A549 (cell line): ENCODE measurements around the gene TACC2. TPM values are rescaled to one million over a fixed set of nuclear protein-coding genes. Genes with fewer than 3 reads are reported as not detected.
"Not testable (repeated sequence)": the region's sequence is repeated elsewhere in the genome, so short reads cannot be mapped to it uniquely, and the experiment has no call there.

ENCODE experiments used
- ATAC-seq, 2 experiments: fragments of 200-7000 bp in 1 of 2; fragments of >200 bp in 1 of 2; cut with Nextera tagmentation in 1 of 2; cut with Tn5 transposase in 1 of 2; 3 replicates each; pipeline versions ENCODE4 v1.8.0 to v1.9.1; 2018 to 2020; ENCODE audit warnings: mild to moderate bottlenecking in 1 of 2, moderate library complexity in 1 of 2
- CTCF ChIA-PET: fragments of 300-600 bp; sonication (Branson Sonifier 250); formaldehyde crosslinking; extraction: SDS; loops from one replicate; lab custom pipeline; 2021; ENCODE audit warnings: antibody characterized with exemption, inconsistent platforms; lab: Yijun Ruan, JAX
- POLR2A ChIA-PET: fragments of 350-600 bp; formaldehyde crosslinking; extraction: SDS; loops from one replicate; lab custom pipeline; 2021; ENCODE audit warnings: antibody characterized with exemption, inconsistent platforms; lab: Yijun Ruan, JAX
- DNase-seq, 2 experiments: peaks; one replicate each; pipeline versions ENCODE4 v3.0.0 to v3.0.0-alpha.2; 2011 to 2016; ENCODE audit warnings: low read depth in 1 of 2, low spot score in 1 of 2
- FAIRE-seq: peaks from 2 replicates; lab custom pipeline; 2011; peaks lifted over from hg19 to GRCh38; lab: Jason Lieb, UNC
- H3K27ac ChIP-seq, 2 experiments: fragments of >200 bp; sonication (Bioruptor Twin); formaldehyde crosslinking; 3 replicates each; pipeline ENCODE4 v1.5.1; 2016 to 2017
- H3K4me1 ChIP-seq: fragments of >200 bp; sonication (Bioruptor Twin); formaldehyde crosslinking; 3 replicates; pipeline ENCODE4 v1.6.1; 2016
- H3K4me2 ChIP-seq: fragments of >200 bp; sonication (Bioruptor Twin); formaldehyde crosslinking; 3 replicates; pipeline ENCODE4 v1.6.1; 2016
- H3K4me3 ChIP-seq: fragments of >200 bp; sonication (Bioruptor Twin); formaldehyde crosslinking; 3 replicates; pipeline ENCODE4 v1.5.1; 2016
- H3K9me3 ChIP-seq: fragments of >200 bp; sonication (Bioruptor Twin); formaldehyde crosslinking; 3 replicates; pipeline ENCODE4 v1.6.1; 2016
- BHLHE40 ChIP-seq: IDR thresholded peaks from 2 replicates; pipeline ENCODE4 v1.6.1; 2012; ENCODE audit warnings: low read depth, low read length, inconsistent platforms
- CBX2 ChIP-seq: fragments of 200-600 bp; sonication (generic); IDR thresholded peaks from 2 replicates; pipeline ENCODE4 v1.6.1; 2016; ENCODE audit warnings: low read depth, mild to moderate bottlenecking, borderline replicate concordance
- EP300 ChIP-seq, 2 experiments: fragments of >200 bp; sonication (Bioruptor Twin); formaldehyde crosslinking; IDR thresholded peaks; 2 replicates in 1 of 2; 3 replicates in 1 of 2; pipeline ENCODE4 v1.6.1; 2016 to 2017
- FOSL2 ChIP-seq, 2 experiments: fragments of 450-650 bp in 1 of 2; fragments of >200 bp in 1 of 2; sonication (Bioruptor Twin) in 1 of 2; formaldehyde crosslinking; IDR thresholded peaks; 2 replicates each; pipeline versions ENCODE4 v1.5.0 to v1.6.1; 2016 to 2020; ENCODE audit warnings: mild to moderate bottlenecking in 1 of 2, moderate library complexity in 1 of 2
- GATA3 ChIP-seq: IDR thresholded peaks from 2 replicates; pipeline ENCODE4 v1.6.1; 2012; ENCODE audit warnings: borderline replicate concordance
- HDAC2 ChIP-seq: fragments of 200-600 bp; sonication (generic); IDR thresholded peaks from 2 replicates; pipeline ENCODE4 v1.6.1; 2016
- HEYL ChIP-seq: fragments of 250-450 bp; sonication (Bioruptor Pico); IDR thresholded peaks from 2 replicates; pipeline ENCODE4 v1.8.0; 2021; ENCODE audit warnings: mild to moderate bottlenecking, moderate library complexity
- JUNB ChIP-seq: fragments of >200 bp; sonication (Bioruptor Twin); formaldehyde crosslinking; IDR thresholded peaks from 2 replicates; pipeline ENCODE4 v1.6.1; 2016
- MAFK ChIP-seq: fragments of 450-650 bp; IDR thresholded peaks from 2 replicates; pipeline ENCODE4 v1.6.1; 2014; ENCODE audit not compliant: partially characterized antibody
- MAZ ChIP-seq: fragments of 150-350 bp; IDR thresholded peaks from 2 replicates; pipeline ENCODE4 v1.6.1; 2014; ENCODE audit warnings: antibody characterized with exemption, low read depth, low read length, borderline replicate concordance
- MYC ChIP-seq: IDR thresholded peaks from 2 replicates; pipeline ENCODE4 v1.6.1; 2012; ENCODE audit warnings: mild to moderate bottlenecking, inconsistent platforms, low read length, improper control_type of control experiment, borderline replicate concordance
- NFE2L2 ChIP-seq: fragments of 150-350 bp; conservative IDR thresholded peaks from 2 replicates; pipeline ENCODE4 v1.6.1; 2014; ENCODE audit warnings: low read length
- NR3C1 ChIP-seq: fragments of >200 bp; sonication (Bioruptor Twin); formaldehyde crosslinking; IDR thresholded peaks from 3 replicates; pipeline ENCODE4 v1.6.1; 2017
- PHF8 ChIP-seq: fragments of 200-600 bp; sonication (generic); IDR thresholded peaks from 2 replicates; pipeline ENCODE4 v1.6.1; 2016; ENCODE audit warnings: low read depth, mild to moderate bottlenecking, antibody characterized with exemption, moderate library complexity, borderline replicate concordance
- POLR2A ChIP-seq: IDR thresholded peaks from 2 replicates; pipeline ENCODE4 v1.6.1; 2012; ENCODE audit warnings: mild to moderate bottlenecking, low read length
- POLR2AphosphoS2 ChIP-seq: conservative IDR thresholded peaks from 2 replicates; pipeline ENCODE4 v1.6.1; 2012; ENCODE audit warnings: low read length, improper control_type of control experiment, inconsistent platforms
- RAD21 ChIP-seq, 2 experiments: fragments of >200 bp in 1 of 2; sonication (Bioruptor Twin) in 1 of 2; formaldehyde crosslinking in 1 of 2; IDR thresholded peaks in 1 of 2; conservative IDR thresholded peaks in 1 of 2; 2 replicates in 1 of 2; 3 replicates in 1 of 2; pipeline ENCODE4 v1.6.1; 2012 to 2018; ENCODE audit warnings: inconsistent platforms in 1 of 2
- RARB ChIP-seq: fragments of 250-450 bp; sonication (Bioruptor Pico); IDR thresholded peaks from 2 replicates; pipeline ENCODE4 v1.8.0; 2021; ENCODE audit warnings: mild to moderate bottlenecking, moderate library complexity
- RFX5 ChIP-seq: fragments of 450-650 bp; IDR thresholded peaks from 2 replicates; pipeline ENCODE4 v1.7.1; 2014; ENCODE audit warnings: antibody characterized with exemption, mild to moderate bottlenecking, moderate library complexity
- RNF2 ChIP-seq: fragments of 200-600 bp; sonication (generic); IDR thresholded peaks from 2 replicates; pipeline ENCODE4 v1.6.1; 2016; ENCODE audit warnings: low read depth, mild to moderate bottlenecking, antibody characterized with exemption, moderate library complexity, borderline replicate concordance
- TP53 ChIP-seq: fragments of 250-450 bp; sonication (Bioruptor Pico); IDR thresholded peaks from 2 replicates; pipeline ENCODE4 v1.5.0; 2021; ENCODE audit warnings: mild to moderate bottlenecking, moderate library complexity
- ZFP36 ChIP-seq: fragments of 450-650 bp; IDR thresholded peaks from 2 replicates; pipeline ENCODE4 v1.6.1; 2014; ENCODE audit warnings: borderline replicate concordance; ENCODE audit not compliant: partially characterized antibody
- WGBS: methylation state at CpG from one replicate; pipeline ENCODE4 v1.1.6; 2017; ENCODE audit errors: missing lambda C conversion rate; 5-methylcytosine and 5-hydroxymethylcytosine counted together
- polyA plus RNA-seq, 4 experiments: library from polyadenylated mRNA; depleted of rRNA in 3 of 4; stranded (reverse); fragments of >200 nt; fragmentation: RNase III in 1 of 4; extraction: RNeasy Plus Mini Kit Qiagen cat#74134 plus additional on column Dnase treatment in 1 of 4; gene quantifications; 2 replicates in 3 of 4; 3 replicates in 1 of 4; pipeline ENCODE4 v1.2.3, GENCODE V29; 2011 to 2017
- TF ChIP-seq, protein P1 (sequence below): IDR thresholded peaks from 2 replicates; pipeline ENCODE4 v1.6.1; 2012
- TF ChIP-seq, protein P2 (sequence below): IDR thresholded peaks from 2 replicates; pipeline ENCODE4 v1.6.1; 2012; ENCODE audit warnings: low read depth, borderline replicate concordance
- TF ChIP-seq, protein P3 (sequence below): fragments of 450-650 bp; IDR thresholded peaks from 2 replicates; pipeline ENCODE4 v1.6.1; 2014; ENCODE audit warnings: antibody characterized with exemption

The TACC2 gene
- polyA plus RNA-seq, 2 of the 4 experiments (the other 2 are of a cell fraction) = 83.3 to 128 TPM

DNA sequence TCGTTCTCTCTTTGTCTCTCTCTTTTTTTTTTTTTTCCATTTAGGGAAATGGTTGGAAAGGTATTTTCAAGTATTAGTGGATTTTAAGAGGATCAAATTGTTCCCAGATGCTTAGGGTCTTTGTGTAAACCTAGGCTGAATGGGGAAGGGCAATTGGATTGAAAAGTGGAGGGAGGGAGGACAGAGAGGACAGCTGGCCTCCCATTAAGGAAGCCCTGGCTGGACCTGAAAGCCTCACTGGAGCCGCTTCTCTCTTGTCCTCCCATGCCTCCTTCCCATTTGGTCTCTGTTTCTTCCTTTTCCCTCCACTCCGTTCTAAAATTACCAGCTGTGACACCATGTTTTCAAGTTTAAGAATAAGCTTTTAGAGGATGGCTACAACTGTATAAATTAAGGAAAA lies 104.1 kb downstream of the TACC2 start (continued):
- TF ChIP-seq, protein P1, sequence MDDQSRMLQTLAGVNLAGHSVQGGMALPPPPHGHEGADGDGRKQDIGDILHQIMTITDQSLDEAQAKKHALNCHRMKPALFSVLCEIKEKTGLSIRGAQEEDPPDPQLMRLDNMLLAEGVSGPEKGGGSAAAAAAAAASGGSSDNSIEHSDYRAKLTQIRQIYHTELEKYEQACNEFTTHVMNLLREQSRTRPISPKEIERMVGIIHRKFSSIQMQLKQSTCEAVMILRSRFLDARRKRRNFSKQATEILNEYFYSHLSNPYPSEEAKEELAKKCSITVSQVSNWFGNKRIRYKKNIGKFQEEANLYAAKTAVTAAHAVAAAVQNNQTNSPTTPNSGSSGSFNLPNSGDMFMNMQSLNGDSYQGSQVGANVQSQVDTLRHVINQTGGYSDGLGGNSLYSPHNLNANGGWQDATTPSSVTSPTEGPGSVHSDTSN = no peak
- no peak for TF ChIP-seq RNF2
- TF ChIP-seq NR3C1 = no peak

DNA sequence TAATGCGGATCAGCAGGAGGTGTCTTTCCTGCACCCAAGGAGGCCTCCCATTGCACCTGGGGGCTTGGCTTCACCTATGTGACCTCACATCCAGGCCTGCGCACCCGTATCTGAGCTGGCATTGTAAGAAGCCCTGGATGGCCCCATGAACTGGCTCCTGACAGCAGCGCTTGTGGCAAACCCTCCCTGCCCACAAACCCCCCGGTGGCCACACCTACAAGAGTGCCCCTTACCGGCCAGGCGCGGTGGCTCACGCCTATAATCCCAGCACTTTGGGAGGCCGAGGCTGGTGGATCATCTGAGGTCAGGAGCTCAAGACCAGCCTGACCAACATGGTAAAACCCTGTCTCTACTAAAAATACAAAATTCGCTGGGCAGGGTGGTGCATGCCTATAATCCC lies 107.2 kb downstream of the TACC2 start:
- FAIRE-seq, H3K4me3 ChIP-seq, H3K4me2 ChIP-seq, POLR2A ChIA-PET, ATAC-seq, DNase-seq, H3K9me3 ChIP-seq: not testable (repeated sequence)
- peaks cover 13% of the 10 kb centered on the region for H3K4me1 ChIP-seq
- WGBS = 79% methylated on average over 10 of the region's 11 CpGs
- CTCF ChIA-PET = interaction anchor here (2.8 to 4.4 kb wide), 2 partner anchors 17 to 22 kb away, joined by 11 to 29 read pairs; no protein-coding TSS in a partner anchor
- peak overlapping the region; percentile 93 to 95 for H3K27ac ChIP-seq

DNA sequence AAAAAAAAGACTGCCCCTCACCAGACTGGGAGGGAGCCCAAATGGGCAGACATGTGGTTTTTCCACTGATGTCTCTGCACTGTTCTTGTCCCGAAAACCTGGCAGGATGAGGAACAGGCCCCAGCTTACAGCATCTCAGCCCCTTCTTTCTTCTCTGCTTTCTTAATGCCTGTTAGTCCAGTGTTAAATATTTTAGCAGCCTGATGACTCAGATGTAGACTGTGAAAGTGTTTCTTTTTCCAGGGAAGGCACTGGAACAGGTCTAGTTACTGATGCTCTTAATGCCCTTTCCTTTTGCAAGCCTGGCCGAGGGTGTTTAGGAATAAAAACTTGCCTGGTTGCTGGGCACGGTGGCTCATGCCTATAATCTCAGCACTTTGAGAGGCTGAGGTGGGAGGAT lies 107.7 kb downstream of the TACC2 start:
- CTCF ChIA-PET = interaction anchor here (4.4 kb wide), 1 partner anchor 16 kb away, joined by 29 read pairs; no protein-coding TSS in a partner anchor
- ATAC-seq (peak in 1 of 2 experiments; percentile 31; a peak in 3 of 6 replicates), FAIRE-seq (no peak), DNase-seq (no peak)
- H3K4me3 ChIP-seq = no peak overlapping the region
- 80% methylated on average over 3 of the region's 3 CpGs for WGBS
- H3K4me1 ChIP-seq = peaks cover 17% of the 10 kb centered on the region
- peak overlapping the region; percentile 3; the same call in 1 of the 3 replicates for H3K4me2 ChIP-seq
- TF ChIP-seq RNF2 (no peak), POLR2AphosphoS2 (no peak), FOSL2 (IDR thresholded peaks at IDR 0.05) (no peak), FOSL2 (CRISPR knock-in tag; IDR thresholded peaks at IDR 0.05) (peak; percentile 30; the same call in 1 of the 2 replicates), RAD21 (conservative IDR thresholded peaks at IDR 0.05 in 1 of 2, IDR thresholded peaks at IDR 0.05 in 1 of 2) (no peak), BHLHE40 (no peak), POLR2A (no peak)
- TF ChIP-seq, all 56 proteins: peak for 1
- Histone ChIP-seq H3K27ac (peak overlapping the region; percentile 93 to 95), H3K9me3 (no peaks in the 10 kb centered on the region)
- POLR2A ChIA-PET = no interaction called here

DNA sequence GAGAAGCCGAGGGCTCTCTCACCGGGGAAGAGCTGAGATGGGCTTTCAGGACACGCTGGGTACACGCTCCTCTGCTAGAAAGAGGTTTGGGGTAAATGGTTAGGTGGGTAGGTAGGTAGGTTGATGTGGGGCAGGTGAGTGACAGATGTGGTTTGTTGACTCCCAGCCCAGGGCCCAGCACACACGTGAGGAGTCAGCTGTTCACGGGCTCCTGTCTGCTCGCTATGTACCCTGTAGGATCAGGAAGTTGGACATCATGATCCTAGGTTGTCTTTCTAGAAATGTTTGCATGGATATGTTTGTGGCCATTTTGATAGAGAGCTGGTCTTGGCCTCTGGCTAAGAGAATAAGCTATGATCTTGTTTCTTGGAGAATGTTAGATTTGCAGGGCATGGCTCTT lies 109.0 kb downstream of the TACC2 start:
- FAIRE-seq (no peak), DNase-seq (no peak), ATAC-seq (no peak)
- TF ChIP-seq HEYL = no peak
- no peak for TF ChIP-seq MYC
- no peak for TF ChIP-seq GATA3
- TF ChIP-seq RARB (CRISPR knock-in tag) = no peak
- no peak for TF ChIP-seq MAZ
- TF ChIP-seq, protein P2, sequence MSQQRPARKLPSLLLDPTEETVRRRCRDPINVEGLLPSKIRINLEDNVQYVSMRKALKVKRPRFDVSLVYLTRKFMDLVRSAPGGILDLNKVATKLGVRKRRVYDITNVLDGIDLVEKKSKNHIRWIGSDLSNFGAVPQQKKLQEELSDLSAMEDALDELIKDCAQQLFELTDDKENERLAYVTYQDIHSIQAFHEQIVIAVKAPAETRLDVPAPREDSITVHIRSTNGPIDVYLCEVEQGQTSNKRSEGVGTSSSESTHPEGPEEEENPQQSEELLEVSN = no peak
- WGBS = 93% methylated on average over 7 of the region's 7 CpGs
- Histone ChIP-seq H3K4me3 (no peak overlapping the region), H3K9me3 (no peaks in the 10 kb centered on the region), H3K27ac (peak overlapping the region; percentile 93 to 95; a peak in 5 of 6 replicates), H3K4me1 (peaks cover 26% of the 10 kb centered on the region), H3K4me2 (no peak overlapping the region)
- ChIA-PET CTCF (interaction anchor here (0.8 to 4.4 kb wide), 9 partner anchors 8 to 46 kb away, joined by 3 to 29 read pairs (median 5); no protein-coding TSS in a partner anchor), POLR2A (interaction anchor here (1.4 kb wide), 1 partner anchor 28 kb away, joined by 3 read pairs; no protein-coding TSS in a partner anchor)

DNA sequence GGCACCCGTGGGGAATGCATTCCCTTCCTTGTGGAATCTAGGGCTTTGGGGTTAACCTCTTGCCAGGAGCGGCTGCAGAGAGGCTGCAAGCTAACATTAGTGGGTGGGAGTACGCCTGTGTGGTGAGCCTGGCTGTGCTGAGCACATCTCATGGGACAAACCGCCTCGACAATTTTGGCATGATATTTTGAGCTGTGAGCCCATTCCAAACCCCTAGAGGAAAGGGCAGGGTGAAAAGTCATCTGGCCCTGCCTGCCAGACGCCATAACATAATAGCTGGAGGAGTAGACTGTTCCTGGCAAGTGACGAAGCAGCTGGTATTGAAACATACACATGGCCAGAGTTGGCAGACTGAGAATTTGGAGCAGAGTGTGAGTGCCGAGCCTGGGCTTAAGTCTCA lies 110.0 kb downstream of the TACC2 start:
- no peak for ATAC-seq
- CTCF ChIA-PET = interaction anchor here (0.9 to 4.4 kb wide), 7 partner anchors 8 to 47 kb away, joined by 3 to 29 read pairs (median 5); no protein-coding TSS in a partner anchor
- DNase-seq = no peak
- Histone ChIP-seq H3K9me3 (no peaks in the 10 kb centered on the region), H3K4me2 (no peak overlapping the region), H3K27ac (peak overlapping the region; percentile 93 to 95), H3K4me3 (no peak overlapping the region), H3K4me1 (peaks cover 35% of the 10 kb centered on the region)
- POLR2A ChIA-PET = interaction anchor here (1.4 kb wide), 1 partner anchor 13 kb away, joined by 3 read pairs; no protein-coding TSS in a partner anchor
- WGBS = 91% methylated on average over 8 of the region's 8 CpGs
- no peak for FAIRE-seq
- TF ChIP-seq, protein P3, sequence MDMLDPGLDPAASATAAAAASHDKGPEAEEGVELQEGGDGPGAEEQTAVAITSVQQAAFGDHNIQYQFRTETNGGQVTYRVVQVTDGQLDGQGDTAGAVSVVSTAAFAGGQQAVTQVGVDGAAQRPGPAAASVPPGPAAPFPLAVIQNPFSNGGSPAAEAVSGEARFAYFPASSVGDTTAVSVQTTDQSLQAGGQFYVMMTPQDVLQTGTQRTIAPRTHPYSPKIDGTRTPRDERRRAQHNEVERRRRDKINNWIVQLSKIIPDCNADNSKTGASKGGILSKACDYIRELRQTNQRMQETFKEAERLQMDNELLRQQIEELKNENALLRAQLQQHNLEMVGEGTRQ = no peak
- TF ChIP-seq HDAC2 (no peak), MAZ (no peak), POLR2A (no peak), EP300 (IDR thresholded peaks at IDR 0.05) (no peak), RFX5 (no peak), JUNB (no peak), CBX2 (no peak), MAFK (no peak), NFE2L2 (no peak), TP53 (CRISPR knock-in tag) (no peak), ZFP36 (no peak), PHF8 (no peak)
